Spleen (tissue), 7 donors: ENCODE measurements around the gene OR6V1.

ENCODE experiments used
- CTCF ChIP-seq, 11 experiments: fragments of 200-600 bp in 7 of 11; fragments of 450-650 bp in 4 of 11; sonication (generic) in 4 of 11; IDR thresholded peaks in 8 of 11; conservative IDR thresholded peaks in 3 of 11; 1 replicate in 7 of 11; 2 replicates in 4 of 11; pipeline versions ENCODE4 v1.4.0 to v1.8.0; 2016 to 2021; ENCODE audit warnings: antibody characterized with exemption in 11 of 11, inconsistent platforms in 4 of 11, mild to moderate bottlenecking in 1 of 11
- POLR2A ChIP-seq, 3 donors: fragments of 450-650 bp; IDR thresholded peaks; one replicate each; pipeline ENCODE4 v1.5.1; 2017; ENCODE audit warnings: antibody characterized with exemption in 3 of 3, mild to moderate bottlenecking in 1 of 3
- donor health status: DM: no; HTN: no; CAD: no; lungs with moderate emphysema.
- donor health status: DM: no; HTN: no; CAD: no.
- donor health status: DM: no; HTN: no; CAD: no.

- TF ChIP-seq CTCF (IDR thresholded peaks at IDR 0.05 in 8 of 11, conservative IDR thresholded peaks at IDR 0.05 in 3 of 11) (no peak), POLR2A (IDR thresholded peaks at IDR 0.05) (no peak)
These were observed 46.4 kb upstream of the OR6V1 start for GRCh38 chr7:143005632-143006260.
